GM12872 (cell line): ENCODE measurements around the gene P2RY6.

Experiments
- TF ChIP-seq, protein P1 (sequence below): IDR thresholded peaks from 3 replicates; pipeline ENCODE4 v1.5.1; 2011; ENCODE audit warnings: low read depth, mild to moderate bottlenecking, low read length, moderate library complexity; ENCODE audit not compliant: insufficient read depth

Gene P2RY6

DNA sequence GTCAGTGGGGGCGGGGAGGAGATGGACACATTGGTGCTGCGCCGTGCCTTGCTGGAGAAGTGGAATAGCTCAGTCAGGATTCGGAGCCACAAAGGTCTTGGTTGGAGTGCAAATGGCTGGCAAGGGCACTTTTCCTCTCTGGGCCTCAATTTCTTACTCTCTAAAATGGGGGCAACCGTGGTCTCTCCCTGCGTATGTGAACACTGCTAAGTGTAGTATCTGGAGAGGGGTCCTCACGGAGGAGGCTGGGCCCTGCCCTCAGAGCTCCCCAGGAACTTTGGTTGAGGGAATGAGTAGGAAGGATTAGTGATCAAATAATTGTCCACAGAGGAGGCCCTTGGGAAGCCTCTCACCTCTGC, 521 bp downstream of the P2RY6 start:
- TF ChIP-seq, protein P1, sequence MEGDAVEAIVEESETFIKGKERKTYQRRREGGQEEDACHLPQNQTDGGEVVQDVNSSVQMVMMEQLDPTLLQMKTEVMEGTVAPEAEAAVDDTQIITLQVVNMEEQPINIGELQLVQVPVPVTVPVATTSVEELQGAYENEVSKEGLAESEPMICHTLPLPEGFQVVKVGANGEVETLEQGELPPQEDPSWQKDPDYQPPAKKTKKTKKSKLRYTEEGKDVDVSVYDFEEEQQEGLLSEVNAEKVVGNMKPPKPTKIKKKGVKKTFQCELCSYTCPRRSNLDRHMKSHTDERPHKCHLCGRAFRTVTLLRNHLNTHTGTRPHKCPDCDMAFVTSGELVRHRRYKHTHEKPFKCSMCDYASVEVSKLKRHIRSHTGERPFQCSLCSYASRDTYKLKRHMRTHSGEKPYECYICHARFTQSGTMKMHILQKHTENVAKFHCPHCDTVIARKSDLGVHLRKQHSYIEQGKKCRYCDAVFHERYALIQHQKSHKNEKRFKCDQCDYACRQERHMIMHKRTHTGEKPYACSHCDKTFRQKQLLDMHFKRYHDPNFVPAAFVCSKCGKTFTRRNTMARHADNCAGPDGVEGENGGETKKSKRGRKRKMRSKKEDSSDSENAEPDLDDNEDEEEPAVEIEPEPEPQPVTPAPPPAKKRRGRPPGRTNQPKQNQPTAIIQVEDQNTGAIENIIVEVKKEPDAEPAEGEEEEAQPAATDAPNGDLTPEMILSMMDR, result no peak

DNA sequence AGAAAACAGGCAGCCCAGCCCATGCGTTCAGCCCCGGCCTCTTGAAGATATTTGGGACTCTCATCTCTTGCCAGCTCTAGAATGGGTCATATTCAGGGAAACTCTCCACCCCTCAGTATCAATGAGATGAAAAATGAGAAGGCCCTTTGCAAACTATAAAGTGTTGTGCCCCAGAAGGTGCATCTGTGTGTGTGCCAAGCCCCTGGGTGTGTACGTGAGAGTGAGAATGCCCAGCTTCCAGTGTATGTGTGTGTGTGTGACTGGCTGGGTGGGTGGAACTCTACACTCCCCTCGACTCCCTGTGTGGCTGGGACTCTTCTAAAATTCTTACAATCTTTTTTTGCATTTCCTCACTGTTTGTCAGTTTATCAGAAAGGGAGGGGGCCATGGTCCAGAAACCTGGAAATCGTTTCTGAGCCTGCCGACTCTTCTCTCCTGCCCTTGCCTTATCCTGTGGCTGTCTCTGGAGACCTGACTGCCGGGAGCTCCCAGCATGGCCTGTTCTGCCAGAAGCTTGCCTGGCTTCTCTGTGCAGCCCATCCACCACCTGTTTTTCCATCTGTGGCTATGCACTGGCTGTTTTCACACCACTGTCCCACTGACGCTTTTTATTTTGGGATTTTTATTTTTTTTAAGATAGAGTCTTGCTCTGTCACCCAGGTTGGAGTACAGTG, 1.2 kb downstream of the P2RY6 start:
- TF ChIP-seq, protein P1, result no peak

- TF ChIP-seq, protein P1, result no peak
Observed at GRCh38 chr11:73274722-73275380, 2.7 kb downstream of the P2RY6 start.

DNA sequence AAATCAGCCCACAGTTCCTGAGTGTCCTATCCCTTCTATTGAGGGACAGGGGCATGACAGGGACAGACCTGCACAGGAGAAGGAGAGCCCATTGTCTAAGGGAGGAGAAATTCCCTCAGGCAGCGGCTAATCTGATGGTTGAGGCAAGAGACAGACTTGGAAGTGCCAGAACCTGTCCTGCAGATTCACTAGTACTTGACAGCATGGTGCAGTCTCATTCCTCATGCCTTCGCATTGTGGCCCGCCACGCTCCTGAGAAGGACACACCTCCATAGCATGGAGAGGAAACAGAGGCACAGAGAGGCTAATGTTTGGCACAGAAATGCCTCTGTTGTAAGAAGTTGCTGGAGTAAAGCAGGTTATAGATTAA, 3.2 kb downstream of the P2RY6 start:
- TF ChIP-seq, protein P1, result no peak

DNA sequence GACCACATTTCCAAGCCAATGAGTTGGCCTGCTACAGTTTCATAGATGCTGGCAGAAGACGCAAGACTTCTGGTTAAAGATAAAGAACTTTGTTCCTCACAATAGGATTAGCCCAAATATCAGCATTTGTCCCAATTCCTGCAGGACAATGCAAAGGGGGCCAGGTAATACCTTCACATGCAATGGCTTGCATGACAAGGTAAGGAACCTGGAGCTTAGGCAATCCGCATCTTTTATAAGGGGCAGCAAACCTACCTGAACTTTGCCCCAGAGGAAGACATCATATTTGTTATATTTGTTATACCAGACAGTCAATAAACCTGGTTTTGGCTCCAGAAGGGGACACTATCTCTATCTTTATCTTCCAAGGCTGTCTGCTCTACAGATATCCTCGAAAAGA, 5.3 kb downstream of the P2RY6 start:
- TF ChIP-seq, protein P1, result no peak

DNA sequence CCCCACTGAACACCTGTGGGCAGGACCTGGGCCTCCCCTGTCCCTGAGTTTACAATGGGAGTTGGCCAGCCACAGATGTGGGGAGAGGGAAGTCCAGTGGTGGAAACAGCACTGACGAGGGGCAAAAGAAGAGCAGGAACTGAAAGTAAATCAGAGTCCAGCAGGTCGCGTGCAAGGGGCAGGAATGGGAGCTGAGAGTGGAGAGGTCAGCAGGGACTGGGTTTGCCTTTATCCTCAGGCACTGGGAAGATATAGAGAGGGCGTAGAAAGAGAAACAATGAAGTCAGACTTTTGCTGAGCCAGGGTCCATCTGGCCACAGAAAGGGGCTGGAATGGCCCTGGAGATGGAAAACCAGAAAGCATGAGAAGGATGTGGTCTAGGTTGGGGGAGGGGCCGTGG, 8.5 kb downstream of the P2RY6 start:
- TF ChIP-seq, protein P1, result no peak

DNA sequence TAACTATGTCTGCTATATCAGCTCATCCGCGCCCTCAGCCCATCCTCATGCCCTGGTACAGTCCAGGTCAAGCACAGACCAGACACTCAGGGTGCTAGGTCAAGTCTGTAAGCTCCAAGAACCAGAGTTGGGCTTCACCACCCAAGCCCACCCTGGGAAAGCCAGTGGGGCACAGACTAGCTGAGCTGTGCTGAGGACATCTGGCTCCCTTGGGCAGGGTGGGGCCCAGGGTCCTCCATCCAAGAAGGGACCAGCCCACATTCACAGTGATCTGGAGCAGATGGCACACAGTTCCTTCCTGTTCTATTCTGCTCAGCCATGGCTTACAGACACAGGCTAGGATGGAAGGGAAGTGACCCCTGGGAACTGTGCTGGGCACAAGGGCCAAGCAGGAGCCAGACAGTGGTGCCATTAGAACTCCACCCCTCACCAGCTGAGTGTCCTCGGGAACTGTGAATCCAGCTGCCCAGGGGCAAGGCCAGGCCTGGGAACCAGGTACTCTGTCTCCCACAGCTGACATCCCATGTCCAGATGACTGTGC, 9.1 kb downstream of the P2RY6 start:
- TF ChIP-seq, protein P1, result no peak
